ENCODE measurements around the gene CARD11.

The CARD11 gene

GRCh38 chr7:2930310-2931033 lies 113.2 kb downstream of the CARD11 start:
- H3K9ac ChIP-seq (ENCODE audit: low read depth, low read length): no peak overlapping the region
- no peaks in the 10 kb centered on the region for H3K36me3 ChIP-seq (ENCODE audit: insufficient read depth, low read length)
- 92% methylated on average over 13 of the region's 13 CpGs for WGBS
- no peaks in the 10 kb centered on the region for H3K9me3 ChIP-seq (ENCODE audit: insufficient read depth, low read depth, low read length)
- H3K4me3 ChIP-seq (ENCODE audit: low read length): no peak overlapping the region
- no peak overlapping the region for H3K27ac ChIP-seq (ENCODE audit: low read depth, low read length)
- H3K4me1 ChIP-seq (ENCODE audit: insufficient read depth, low read length): no peaks in the 10 kb centered on the region
- H3K27me3 ChIP-seq (ENCODE audit: insufficient read depth, low read length): no peaks in the 10 kb centered on the region

DNA sequence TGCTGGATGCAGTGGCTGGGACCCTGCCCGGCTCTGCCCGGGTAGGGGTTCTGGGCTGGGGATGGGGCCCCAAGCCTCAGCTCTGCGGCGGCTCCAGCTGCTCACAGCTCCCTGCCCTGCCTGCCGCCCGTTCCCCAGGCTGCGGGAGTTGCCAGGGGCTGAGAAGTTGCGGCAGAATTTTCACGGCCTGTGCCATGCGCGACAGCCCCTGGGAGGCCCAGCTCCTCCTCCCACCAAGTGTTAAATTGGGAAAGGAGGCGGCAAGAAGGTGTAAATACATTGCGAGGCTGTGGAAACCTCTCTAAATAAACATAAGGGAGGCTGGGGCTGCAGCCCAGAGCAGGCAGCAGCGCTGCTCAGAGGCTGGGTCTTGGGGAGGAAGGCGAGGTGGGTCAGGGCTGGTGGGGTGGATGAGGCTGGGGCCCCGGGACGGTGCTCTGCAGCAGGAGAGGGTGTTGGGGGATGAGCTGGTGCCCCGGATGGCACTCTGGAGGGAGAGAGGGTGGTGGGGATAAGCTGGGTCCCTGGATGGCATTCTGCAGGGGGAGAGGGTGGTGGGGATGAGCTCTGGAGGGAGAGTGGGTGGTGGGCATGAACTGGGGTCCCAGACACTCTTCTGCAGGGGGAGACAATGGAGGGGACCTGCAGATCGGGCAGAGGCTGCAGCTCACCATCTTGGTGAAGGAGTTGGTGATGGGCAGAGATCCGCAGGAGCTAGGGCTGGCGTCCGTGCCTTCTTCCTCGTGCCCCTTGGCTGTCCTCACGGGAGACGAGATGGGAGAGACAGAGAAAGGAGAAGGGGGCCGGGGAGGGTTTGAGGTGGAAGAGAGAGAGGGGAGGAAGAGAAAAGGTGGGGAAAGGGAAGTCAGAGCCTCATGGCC lies 114.1 kb downstream of the CARD11 start:
- H3K36me3 ChIP-seq (ENCODE audit: insufficient read depth, low read length): no peaks in the 10 kb centered on the region
- WGBS: 93% methylated on average over 26 of the region's 26 CpGs
- H3K4me1 ChIP-seq (ENCODE audit: insufficient read depth, low read length): no peaks in the 10 kb centered on the region
- H3K27ac ChIP-seq (ENCODE audit: low read depth, low read length): no peak overlapping the region
- no peak overlapping the region for H3K4me3 ChIP-seq (ENCODE audit: low read length)
- H3K27me3 ChIP-seq (ENCODE audit: insufficient read depth, low read length): no peaks in the 10 kb centered on the region
- H3K9me3 ChIP-seq (ENCODE audit: insufficient read depth, low read depth, low read length): no peaks in the 10 kb centered on the region
- no peak overlapping the region for H3K9ac ChIP-seq (ENCODE audit: low read depth, low read length)

- Histone ChIP-seq H3K27ac (ENCODE audit: low read depth, low read length) (no peak overlapping the region), H3K36me3 (ENCODE audit: insufficient read depth, low read length) (no peaks in the 10 kb centered on the region), H3K4me3 (ENCODE audit: low read length) (no peak overlapping the region), H3K4me1 (ENCODE audit: insufficient read depth, low read length) (no peaks in the 10 kb centered on the region), H3K27me3 (ENCODE audit: insufficient read depth, low read length) (no peaks in the 10 kb centered on the region), H3K9ac (ENCODE audit: low read depth, low read length) (no peak overlapping the region), H3K9me3 (ENCODE audit: insufficient read depth, low read depth, low read length) (no peaks in the 10 kb centered on the region)
- 97% methylated on average over 35 of the region's 35 CpGs for WGBS
Observed at GRCh38 chr7:2928613-2929311, 114.9 kb downstream of the CARD11 start.

DNA sequence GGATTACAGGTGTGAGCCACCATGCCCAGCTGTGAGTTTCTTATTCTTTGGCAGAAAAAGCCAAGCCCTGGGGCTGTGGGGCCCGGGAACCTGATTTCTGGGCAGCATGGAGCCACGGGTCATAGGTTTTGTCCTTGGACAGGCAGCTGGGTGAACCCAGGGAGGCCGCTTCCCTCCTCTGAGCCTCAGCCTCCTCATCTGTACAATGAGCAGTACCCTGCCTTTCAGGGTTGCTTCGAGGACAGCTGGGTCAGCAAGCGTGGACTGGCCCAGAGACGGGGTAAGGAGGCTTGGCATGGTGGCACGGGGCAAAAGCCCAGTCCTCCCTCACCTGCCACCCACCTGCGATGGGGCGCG lies 115.4 kb downstream of the CARD11 start:
- Histone ChIP-seq H3K27ac (ENCODE audit: low read depth, low read length) (no peak overlapping the region), H3K9me3 (ENCODE audit: insufficient read depth, low read depth, low read length) (no peaks in the 10 kb centered on the region), H3K36me3 (ENCODE audit: insufficient read depth, low read length) (no peaks in the 10 kb centered on the region), H3K27me3 (ENCODE audit: insufficient read depth, low read length) (no peaks in the 10 kb centered on the region), H3K4me3 (ENCODE audit: low read length) (no peak overlapping the region), H3K9ac (ENCODE audit: low read depth, low read length) (no peak overlapping the region), H3K4me1 (ENCODE audit: insufficient read depth, low read length) (no peaks in the 10 kb centered on the region)
- WGBS: 95% methylated on average over 10 of the region's 10 CpGs

GRCh38 chr7:2927592-2927991 lies 116.1 kb downstream of the CARD11 start:
- no peaks in the 10 kb centered on the region for H3K9me3 ChIP-seq (ENCODE audit: insufficient read depth, low read depth, low read length)
- no peaks in the 10 kb centered on the region for H3K36me3 ChIP-seq (ENCODE audit: insufficient read depth, low read length)
- H3K4me1 ChIP-seq (ENCODE audit: insufficient read depth, low read length): no peaks in the 10 kb centered on the region
- no peak overlapping the region for H3K9ac ChIP-seq (ENCODE audit: low read depth, low read length)
- H3K27me3 ChIP-seq (ENCODE audit: insufficient read depth, low read length): no peaks in the 10 kb centered on the region
- no peak overlapping the region for H3K4me3 ChIP-seq (ENCODE audit: low read length)
- H3K27ac ChIP-seq (ENCODE audit: low read depth, low read length): no peak overlapping the region
- 97% methylated on average over 7 of the region's 7 CpGs for WGBS

DNA sequence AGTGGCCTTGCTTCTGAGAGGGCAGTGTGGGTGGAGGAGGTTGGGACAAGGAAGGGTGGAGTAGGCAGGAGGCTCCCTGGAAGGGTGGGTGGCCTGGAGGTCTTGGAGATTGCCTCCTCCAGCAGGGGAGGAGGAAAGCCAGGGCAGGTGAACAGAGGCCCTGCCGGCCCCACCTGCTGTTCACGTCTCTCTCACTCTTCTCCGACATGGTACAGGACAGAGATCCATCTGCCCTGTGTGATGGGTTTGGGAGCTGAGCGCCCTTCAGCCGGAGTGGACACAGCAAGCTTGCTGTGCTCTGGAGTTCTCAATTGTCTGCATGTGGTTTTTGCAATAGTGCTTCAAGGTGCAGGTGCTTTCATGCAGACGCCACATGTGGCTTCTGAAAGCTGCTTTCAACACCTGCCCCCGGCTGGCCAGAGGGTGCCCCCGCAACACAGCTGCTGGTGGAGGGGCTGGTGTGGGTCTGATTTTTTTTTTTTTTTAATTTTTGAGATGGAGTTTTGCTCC lies 116.7 kb downstream of the CARD11 start:
- Histone ChIP-seq H3K4me1 (ENCODE audit: insufficient read depth, low read length) (no peaks in the 10 kb centered on the region), H3K9ac (ENCODE audit: low read depth, low read length) (no peak overlapping the region), H3K9me3 (ENCODE audit: insufficient read depth, low read depth, low read length) (no peaks in the 10 kb centered on the region), H3K4me3 (ENCODE audit: low read length) (no peak overlapping the region), H3K27me3 (ENCODE audit: insufficient read depth, low read length) (no peaks in the 10 kb centered on the region), H3K27ac (ENCODE audit: low read depth, low read length) (no peak overlapping the region), H3K36me3 (ENCODE audit: insufficient read depth, low read length) (no peaks in the 10 kb centered on the region)
- WGBS: 95% methylated on average over 8 of the region's 8 CpGs

- Histone ChIP-seq H3K27me3 (ENCODE audit: insufficient read depth, low read length) (no peaks in the 10 kb centered on the region), H3K9me3 (ENCODE audit: insufficient read depth, low read depth, low read length) (no peaks in the 10 kb centered on the region), H3K4me3 (ENCODE audit: low read length) (no peak overlapping the region), H3K4me1 (ENCODE audit: insufficient read depth, low read length) (no peaks in the 10 kb centered on the region), H3K36me3 (ENCODE audit: insufficient read depth, low read length) (no peaks in the 10 kb centered on the region), H3K27ac (ENCODE audit: low read depth, low read length) (no peak overlapping the region), H3K9ac (ENCODE audit: low read depth, low read length) (no peak overlapping the region)
- 91% methylated on average over 18 of the region's 18 CpGs for WGBS
Observed at GRCh38 chr7:2926120-2926895, 117.4 kb downstream of the CARD11 start.

- no peaks in the 10 kb centered on the region for H3K4me1 ChIP-seq (ENCODE audit: insufficient read depth, low read length)
- no peaks in the 10 kb centered on the region for H3K9me3 ChIP-seq (ENCODE audit: insufficient read depth, low read depth, low read length)
- no peaks in the 10 kb centered on the region for H3K36me3 ChIP-seq (ENCODE audit: insufficient read depth, low read length)
- H3K27ac ChIP-seq (ENCODE audit: low read depth, low read length): no peak overlapping the region
- WGBS: 94% methylated on average over 22 of the region's 22 CpGs
- no peak overlapping the region for H3K4me3 ChIP-seq (ENCODE audit: low read length)
- no peaks in the 10 kb centered on the region for H3K27me3 ChIP-seq (ENCODE audit: insufficient read depth, low read length)
- no peak overlapping the region for H3K9ac ChIP-seq (ENCODE audit: low read depth, low read length)
Observed at GRCh38 chr7:2924866-2925840, 118.5 kb downstream of the CARD11 start.

GRCh38 chr7:2923886-2924574 lies 119.6 kb downstream of the CARD11 start:
- H3K4me1 ChIP-seq (ENCODE audit: insufficient read depth, low read length): no peaks in the 10 kb centered on the region
- H3K4me3 ChIP-seq (ENCODE audit: low read length): no peak overlapping the region
- WGBS: 90% methylated on average over 17 of the region's 17 CpGs
- H3K27me3 ChIP-seq (ENCODE audit: insufficient read depth, low read length): no peaks in the 10 kb centered on the region
- H3K27ac ChIP-seq (ENCODE audit: low read depth, low read length): no peak overlapping the region
- H3K9me3 ChIP-seq (ENCODE audit: insufficient read depth, low read depth, low read length): no peaks in the 10 kb centered on the region
- H3K9ac ChIP-seq (ENCODE audit: low read depth, low read length): no peak overlapping the region
- H3K36me3 ChIP-seq (ENCODE audit: insufficient read depth, low read length): 0 out of 2 replicates have a peak, but pooled peaks cover 3% of the 10 kb centered on the region

Measured in HUES64 (cell line).